Chondrocyte (in vitro differentiated cells): ENCODE results near the gene TOX2. TPM values are rescaled to one million over a fixed set of nuclear protein-coding genes. Genes with fewer than 3 reads are reported as not detected.
"Not testable (repeated sequence)": the region's sequence is repeated elsewhere in the genome, so short reads cannot be mapped to it uniquely, and the experiment has no call there.

Experiments used
- DNase-seq: peaks from one replicate; pipeline ENCODE4 v3.0.0; 2021; ENCODE audit warnings: mixed read lengths, low spot score
- H3K27ac Mint-ChIP-seq: one replicate; pipeline ENCODE4 v1.8.0; 2021; ENCODE audit warnings: mild to moderate bottlenecking, moderate library complexity, mixed read lengths; ENCODE audit not compliant: unreplicated experiment
- H3K27me3 Mint-ChIP-seq: 2 replicates; pipeline ENCODE4 v1.8.0; 2021; ENCODE audit warnings: low read depth, mixed read lengths
- H3K36me3 Mint-ChIP-seq: 2 replicates; pipeline ENCODE4 v1.8.0; 2021; ENCODE audit warnings: low read depth, mixed read lengths
- H3K4me1 Mint-ChIP-seq: 2 replicates; pipeline ENCODE4 v1.8.0; 2021; ENCODE audit warnings: low read depth, mild to moderate bottlenecking, mixed read lengths
- H3K4me3 Mint-ChIP-seq: one replicate; pipeline ENCODE4 v1.8.0; 2021; ENCODE audit warnings: mild to moderate bottlenecking, moderate library complexity, mixed read lengths; ENCODE audit not compliant: unreplicated experiment
- H3K9me3 Mint-ChIP-seq: 2 replicates; pipeline ENCODE4 v1.8.0; 2021; ENCODE audit warnings: low read depth, mixed read lengths
- total RNA-seq: library from RNA; stranded (reverse); gene quantifications from 3 replicates; pipeline ENCODE4 v1.2.1, GENCODE V29; 2021
- TF ChIP-seq, protein P1 (sequence below): fragments of 200-600 bp; sonication (generic); IDR thresholded peaks from 2 replicates; pipeline ENCODE4 v1.5.0; 2021; ENCODE audit warnings: antibody characterized with exemption, mild to moderate bottlenecking, moderate library complexity

TOX2 gene
- total RNA-seq, 1 donor from 2014 or later, result 0.12 TPM

DNA sequence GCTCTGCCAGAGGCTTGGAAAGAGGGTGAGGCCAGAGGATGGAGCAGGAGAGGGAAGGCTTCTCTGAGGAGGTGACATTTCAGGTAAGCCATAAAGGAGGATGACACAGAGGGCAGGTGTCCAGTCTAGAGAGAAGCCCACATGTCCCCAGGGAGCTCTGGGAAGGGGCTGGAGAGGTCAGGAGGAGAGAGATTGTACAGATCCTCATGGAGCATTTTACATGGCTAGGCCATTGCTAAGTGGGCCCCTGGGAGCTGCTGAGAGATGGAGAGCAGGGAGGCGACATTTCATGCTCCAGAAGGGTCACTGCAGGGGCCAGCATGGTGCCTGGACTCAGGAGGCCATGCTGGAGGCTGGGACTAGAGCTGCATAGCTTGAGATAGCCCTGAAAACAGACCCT lies 124.5 kb downstream of the TOX2 start:
- Mint-ChIP-seq H3K27ac (no peak overlapping the region), H3K4me3 (no peak overlapping the region), H3K36me3 (no peaks in the 10 kb centered on the region), H3K4me1 (no peaks in the 10 kb centered on the region), H3K27me3 (peaks cover 85% of the 10 kb centered on the region), H3K9me3 (peaks cover 2% of the 10 kb centered on the region)
- no peak for DNase-seq
- TF ChIP-seq, protein P1, sequence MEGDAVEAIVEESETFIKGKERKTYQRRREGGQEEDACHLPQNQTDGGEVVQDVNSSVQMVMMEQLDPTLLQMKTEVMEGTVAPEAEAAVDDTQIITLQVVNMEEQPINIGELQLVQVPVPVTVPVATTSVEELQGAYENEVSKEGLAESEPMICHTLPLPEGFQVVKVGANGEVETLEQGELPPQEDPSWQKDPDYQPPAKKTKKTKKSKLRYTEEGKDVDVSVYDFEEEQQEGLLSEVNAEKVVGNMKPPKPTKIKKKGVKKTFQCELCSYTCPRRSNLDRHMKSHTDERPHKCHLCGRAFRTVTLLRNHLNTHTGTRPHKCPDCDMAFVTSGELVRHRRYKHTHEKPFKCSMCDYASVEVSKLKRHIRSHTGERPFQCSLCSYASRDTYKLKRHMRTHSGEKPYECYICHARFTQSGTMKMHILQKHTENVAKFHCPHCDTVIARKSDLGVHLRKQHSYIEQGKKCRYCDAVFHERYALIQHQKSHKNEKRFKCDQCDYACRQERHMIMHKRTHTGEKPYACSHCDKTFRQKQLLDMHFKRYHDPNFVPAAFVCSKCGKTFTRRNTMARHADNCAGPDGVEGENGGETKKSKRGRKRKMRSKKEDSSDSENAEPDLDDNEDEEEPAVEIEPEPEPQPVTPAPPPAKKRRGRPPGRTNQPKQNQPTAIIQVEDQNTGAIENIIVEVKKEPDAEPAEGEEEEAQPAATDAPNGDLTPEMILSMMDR, result no peak

DNA sequence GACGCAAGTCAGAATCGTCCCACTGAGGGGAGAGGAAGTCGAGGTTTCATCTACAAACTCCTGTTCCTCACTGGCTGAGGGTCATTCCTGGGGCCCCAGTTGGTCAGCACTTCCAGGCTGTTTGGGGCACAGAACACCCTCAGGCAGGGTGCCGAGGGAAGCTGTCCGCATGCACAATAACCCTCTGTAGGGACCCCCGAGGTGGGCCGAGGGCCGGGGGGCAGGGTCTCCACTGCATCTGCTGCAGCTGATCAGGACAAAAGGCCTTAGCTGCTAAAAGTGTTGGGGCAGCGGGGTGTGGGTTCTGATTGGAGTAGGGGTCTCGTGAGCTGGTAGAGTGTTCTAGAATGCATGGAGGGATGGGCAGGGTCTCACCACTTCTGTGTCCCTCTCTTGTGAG lies 125.1 kb downstream of the TOX2 start:
- TF ChIP-seq, protein P1, result no peak
- Mint-ChIP-seq H3K9me3 (peaks cover 2% of the 10 kb centered on the region), H3K4me1 (no peaks in the 10 kb centered on the region), H3K27ac (no peak overlapping the region), H3K27me3 (peaks cover 86% of the 10 kb centered on the region), H3K36me3 (no peaks in the 10 kb centered on the region), H3K4me3 (no peak overlapping the region)
- DNase-seq, result peak; percentile 83

DNA sequence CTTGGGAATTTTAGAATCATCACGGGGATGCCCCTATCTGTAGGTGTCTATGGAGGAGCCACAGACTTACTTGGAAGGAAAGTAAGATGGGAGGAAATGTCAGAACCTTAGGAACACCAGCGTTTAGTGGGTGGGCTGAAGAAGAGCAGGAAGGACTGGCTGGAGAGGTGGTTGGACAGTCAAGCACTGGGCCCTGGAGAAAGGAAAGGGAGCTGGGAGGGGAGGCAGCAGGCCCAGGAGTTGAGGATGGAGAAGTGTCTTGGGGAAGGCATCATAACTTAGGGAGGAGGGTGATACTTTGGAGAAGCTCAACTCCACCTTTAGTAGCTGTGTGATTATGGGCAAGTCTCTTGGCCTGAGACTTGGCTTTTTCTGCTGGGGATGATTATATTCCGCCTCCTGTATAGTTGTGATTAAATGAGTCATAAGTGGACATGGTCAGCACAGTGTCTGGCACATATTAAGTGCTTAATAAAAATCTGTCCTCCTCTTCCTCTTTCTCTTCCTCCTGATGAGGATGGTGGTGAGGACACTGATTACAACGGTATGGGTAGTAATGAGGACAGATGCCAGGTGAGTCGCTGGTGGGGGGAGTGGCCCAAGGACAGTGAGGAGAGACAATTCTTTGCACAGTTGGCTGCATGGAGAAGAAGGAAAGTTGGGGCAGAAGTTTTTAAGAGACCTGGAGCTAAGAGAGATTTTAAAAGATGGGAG lies 125.7 kb downstream of the TOX2 start:
- Mint-ChIP-seq H3K36me3 (no peaks in the 10 kb centered on the region), H3K4me3 (no peak overlapping the region), H3K27ac (no peak overlapping the region), H3K9me3 (peaks cover 2% of the 10 kb centered on the region), H3K27me3 (peaks cover 84% of the 10 kb centered on the region), H3K4me1 (no peaks in the 10 kb centered on the region)
- TF ChIP-seq, protein P1, result no peak
- DNase-seq, result peak; percentile 36

DNA sequence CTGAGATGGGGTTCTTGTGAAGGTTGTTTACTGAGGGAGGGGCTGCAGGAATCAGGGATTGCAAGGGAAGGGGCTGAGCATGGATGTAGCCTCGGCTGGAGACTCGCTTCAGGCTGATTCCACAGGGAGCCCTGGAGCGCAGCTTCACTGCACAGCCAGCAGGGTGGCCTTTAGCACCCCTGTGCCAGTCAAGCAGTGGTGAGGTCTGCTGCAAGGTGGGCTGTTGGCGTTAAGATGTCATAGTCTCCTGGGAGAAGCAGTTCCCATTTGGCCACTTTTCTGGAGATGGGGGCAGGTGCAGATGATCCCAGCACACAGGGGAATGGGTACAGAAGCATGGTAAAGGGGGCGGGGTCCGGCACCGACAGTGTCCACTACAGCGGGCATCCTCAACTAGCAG lies 126.3 kb downstream of the TOX2 start:
- peaks cover 2% of the 10 kb centered on the region for H3K9me3 Mint-ChIP-seq
- TF ChIP-seq, protein P1, result no peak
- no peaks in the 10 kb centered on the region for H3K4me1 Mint-ChIP-seq
- H3K27me3 Mint-ChIP-seq, result peaks cover 84% of the 10 kb centered on the region
- DNase-seq, result peak; percentile 59
- no peak overlapping the region for H3K4me3 Mint-ChIP-seq
- no peak overlapping the region for H3K27ac Mint-ChIP-seq
- H3K36me3 Mint-ChIP-seq, result no peaks in the 10 kb centered on the region

DNA sequence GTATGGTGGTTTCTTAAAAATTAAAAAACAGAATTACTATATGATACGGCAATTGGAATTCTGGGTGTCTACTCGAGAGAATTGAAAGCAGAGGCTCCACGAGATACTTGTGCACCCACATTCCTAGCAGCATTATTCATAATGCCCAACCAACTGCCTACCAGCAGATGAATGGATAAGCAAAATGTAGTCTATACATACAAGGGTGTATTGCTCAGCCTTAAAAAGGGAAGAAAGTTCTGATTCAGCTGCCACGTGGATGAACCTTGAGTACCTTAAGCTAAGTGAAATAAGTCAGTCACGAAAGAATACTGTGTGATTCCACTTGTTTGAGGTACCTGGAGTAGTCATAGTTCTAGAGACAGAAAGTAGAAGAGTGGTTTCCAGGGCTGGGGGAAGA lies 130.1 kb downstream of the TOX2 start:
- H3K4me3 Mint-ChIP-seq, H3K9me3 Mint-ChIP-seq, H3K4me1 Mint-ChIP-seq, DNase-seq, H3K27ac Mint-ChIP-seq, H3K36me3 Mint-ChIP-seq: not testable (repeated sequence)
- H3K27me3 Mint-ChIP-seq, result peaks cover 59% of the 10 kb centered on the region

DNA sequence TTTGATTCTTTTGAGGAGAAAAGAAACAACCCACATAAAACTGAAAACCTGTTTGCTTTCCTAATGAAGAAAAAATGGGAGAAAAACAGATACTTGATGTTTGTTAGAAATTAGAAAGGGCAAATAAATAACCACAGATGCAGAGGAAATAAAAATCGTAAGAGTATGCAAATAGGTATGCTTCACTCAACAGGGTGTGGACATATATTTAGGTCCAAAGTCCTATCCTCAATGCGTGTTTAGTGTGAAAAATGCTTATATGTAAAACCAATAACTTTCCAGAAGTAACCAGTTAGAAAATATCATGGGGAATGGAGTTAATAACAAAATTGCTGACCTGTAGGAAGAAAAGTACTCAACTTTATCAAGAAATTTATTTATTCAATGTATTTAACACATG lies 135.7 kb downstream of the TOX2 start:
- H3K4me1 Mint-ChIP-seq, result no peaks in the 10 kb centered on the region
- no peak overlapping the region for H3K27ac Mint-ChIP-seq
- no peak overlapping the region for H3K4me3 Mint-ChIP-seq
- H3K27me3 Mint-ChIP-seq, result peaks cover 29% of the 10 kb centered on the region
- TF ChIP-seq, protein P1, result no peak
- H3K9me3 Mint-ChIP-seq, result no peaks in the 10 kb centered on the region
- DNase-seq, result no peak
- H3K36me3 Mint-ChIP-seq, result no peaks in the 10 kb centered on the region
